Measurements from ENCODE around the gene FCHSD2. TPM values are rescaled to one million over a fixed set of nuclear protein-coding genes. Genes with fewer than 3 reads are reported as not detected.

The FCHSD2 gene
- total and polyA plus RNA-seq, 2 experiments from 2014 or later, result 9.1 to 19.8 TPM

GRCh38 chr11:72856551-72857345, 285.4 kb downstream of the FCHSD2 start:
- Histone ChIP-seq H3K27ac (no peak overlapping the region), H3K79me2 (ENCODE audit: insufficient read depth) (no peaks in the 10 kb centered on the region), H3K4me2 (ENCODE audit: unreplicated experiment) (peak overlapping the region; percentile 5), H3K4me3 (no peak overlapping the region), H3K27me3 (replicated peaks; ENCODE audit: insufficient read depth) (no peaks in the 10 kb centered on the region), H3K9me3 (ENCODE audit: low read depth) (no peaks in the 10 kb centered on the region), H2AFZ (no peak overlapping the region), H3K4me1 (ENCODE audit: insufficient read depth) (peaks cover 17% of the 10 kb centered on the region), H3F3A (ENCODE audit: insufficient read depth) (no peaks in the 10 kb centered on the region), H3K9ac (no peak overlapping the region), H3K9me2 (ENCODE audit: insufficient read depth) (no peaks in the 10 kb centered on the region), H3K36me3 (ENCODE audit: low read depth) (no peaks in the 10 kb centered on the region), H4K20me1 (ENCODE audit: insufficient read depth) (no peaks in the 10 kb centered on the region)
- no peak for DNase-seq
- in situ Hi-C loops (cut with MboI), result no loop called here
- TF ChIP-seq EZH2phosphoT487 (IDR thresholded peaks at IDR 0.05; ENCODE audit: insufficient read depth, low read depth) (no peak), EZH2 (IDR thresholded peaks at IDR 0.05; ENCODE audit: insufficient read depth, poor library complexity, severe bottlenecking) (no peak)
- WGBS, 2 experiments (ENCODE audit: low coverage in 1 of 2, low lambda C conversion rate in 2 of 2, missing lambda C conversion rate in 2 of 2), result 8 to 11% methylated on average over 3 of the region's 3 CpGs

DNA sequence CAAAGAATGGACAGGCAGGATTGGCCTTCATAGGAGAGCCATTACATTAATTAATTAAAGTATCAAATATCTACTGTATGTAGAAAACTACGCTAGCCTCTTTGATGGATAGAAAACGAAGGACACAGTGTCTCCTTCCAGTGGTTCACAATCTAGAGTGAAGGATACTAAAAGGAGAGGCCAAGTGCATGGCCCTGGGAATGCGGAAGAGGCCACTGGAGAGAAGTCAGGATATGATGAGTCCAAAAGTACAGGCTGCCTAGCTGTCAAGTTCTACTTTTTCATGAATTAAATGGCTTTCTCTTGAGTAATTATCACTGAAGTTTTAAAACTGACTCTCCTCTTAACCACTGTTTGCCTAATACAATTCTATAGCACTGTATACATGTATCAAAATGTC, 286.1 kb downstream of the FCHSD2 start:
- TF ChIP-seq EZH2phosphoT487 (IDR thresholded peaks at IDR 0.05; ENCODE audit: insufficient read depth, low read depth) (no peak), EZH2 (IDR thresholded peaks at IDR 0.05; ENCODE audit: insufficient read depth, poor library complexity, severe bottlenecking) (no peak)
- no peak overlapping the region for H3K27ac ChIP-seq
- H3K9me2 ChIP-seq (ENCODE audit: insufficient read depth), result no peaks in the 10 kb centered on the region
- no peaks in the 10 kb centered on the region for H3K36me3 ChIP-seq (ENCODE audit: low read depth)
- H3K4me1 ChIP-seq (ENCODE audit: insufficient read depth), result peaks cover 17% of the 10 kb centered on the region
- no peak overlapping the region for H3K4me2 ChIP-seq (ENCODE audit: unreplicated experiment)
- H4K20me1 ChIP-seq (ENCODE audit: insufficient read depth), result no peaks in the 10 kb centered on the region
- 80 to 81% methylated on average over 3 of the region's 3 CpGs for WGBS, 2 experiments (ENCODE audit: low coverage in 1 of 2, low lambda C conversion rate in 2 of 2, missing lambda C conversion rate in 2 of 2)
- H2AFZ ChIP-seq, result no peak overlapping the region
- in situ Hi-C loops (cut with MboI), result no loop called here
- no peaks in the 10 kb centered on the region for H3K9me3 ChIP-seq (ENCODE audit: low read depth)
- no peak for DNase-seq
- H3K9ac ChIP-seq, result no peak overlapping the region
- no peak overlapping the region for H3K4me3 ChIP-seq
- no peaks in the 10 kb centered on the region for H3K79me2 ChIP-seq (ENCODE audit: insufficient read depth)
- no peaks in the 10 kb centered on the region for H3F3A ChIP-seq (ENCODE audit: insufficient read depth)
- no peaks in the 10 kb centered on the region for H3K27me3 ChIP-seq (replicated peaks; ENCODE audit: insufficient read depth)

- Histone ChIP-seq H3K4me2 (ENCODE audit: unreplicated experiment) (no peak overlapping the region), H4K20me1 (ENCODE audit: insufficient read depth) (no peaks in the 10 kb centered on the region), H3K9me3 (ENCODE audit: low read depth) (no peaks in the 10 kb centered on the region), H3K4me3 (no peak overlapping the region), H2AFZ (no peak overlapping the region), H3K9ac (no peak overlapping the region), H3K27ac (no peak overlapping the region), H3K27me3 (replicated peaks; ENCODE audit: insufficient read depth) (no peaks in the 10 kb centered on the region), H3K36me3 (ENCODE audit: low read depth) (no peaks in the 10 kb centered on the region), H3K9me2 (ENCODE audit: insufficient read depth) (no peaks in the 10 kb centered on the region), H3K79me2 (ENCODE audit: insufficient read depth) (no peaks in the 10 kb centered on the region), H3K4me1 (ENCODE audit: insufficient read depth) (peaks cover 6% of the 10 kb centered on the region), H3F3A (ENCODE audit: insufficient read depth) (no peaks in the 10 kb centered on the region)
- TF ChIP-seq EZH2phosphoT487 (IDR thresholded peaks at IDR 0.05; ENCODE audit: insufficient read depth, low read depth), result no peak
- TF ChIP-seq EZH2 (IDR thresholded peaks at IDR 0.05; ENCODE audit: insufficient read depth, poor library complexity, severe bottlenecking), result no peak
- no peak for DNase-seq
- in situ Hi-C loops (cut with MboI), result no loop called here
- WGBS, 2 experiments (ENCODE audit: low coverage in 1 of 2, low lambda C conversion rate in 2 of 2, missing lambda C conversion rate in 2 of 2), result 95 to 96% methylated on average over 4 of the region's 4 CpGs
Measured at GRCh38 chr11:72851726-72852125, 290.4 kb downstream of the FCHSD2 start.

DNA sequence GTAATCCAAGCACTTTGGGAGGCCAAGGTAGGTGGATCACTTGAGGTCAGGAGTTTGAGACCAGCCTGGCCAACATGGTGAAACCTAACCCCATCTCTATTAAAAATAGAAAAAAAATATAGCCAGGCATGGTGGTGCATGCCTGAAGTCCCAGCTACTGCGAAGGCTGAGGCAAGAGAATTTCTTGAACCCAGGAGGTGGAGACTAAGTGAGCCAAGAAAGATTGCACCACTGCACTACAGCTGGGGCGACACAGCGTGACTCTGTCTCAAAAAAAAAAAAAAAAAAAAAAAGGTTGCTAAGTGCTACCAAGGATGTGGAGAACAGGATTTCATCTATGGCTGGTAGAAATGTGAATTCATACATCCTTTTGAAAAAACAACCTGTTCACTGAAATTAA, 291.3 kb downstream of the FCHSD2 start:
- WGBS, 2 experiments (ENCODE audit: low coverage in 1 of 2, low lambda C conversion rate in 2 of 2, missing lambda C conversion rate in 2 of 2), result 89 to 96% methylated on average over 3 of the region's 3 CpGs
- Histone ChIP-seq H3K4me2 (ENCODE audit: unreplicated experiment) (no peak overlapping the region), H2AFZ (no peak overlapping the region), H3K36me3 (ENCODE audit: low read depth) (no peaks in the 10 kb centered on the region), H3K27me3 (replicated peaks; ENCODE audit: insufficient read depth) (no peaks in the 10 kb centered on the region), H3K4me1 (ENCODE audit: insufficient read depth) (no peaks in the 10 kb centered on the region), H3K9me3 (ENCODE audit: low read depth) (no peaks in the 10 kb centered on the region), H3K27ac (no peak overlapping the region), H3K9ac (no peak overlapping the region), H3K79me2 (ENCODE audit: insufficient read depth) (no peaks in the 10 kb centered on the region), H3F3A (ENCODE audit: insufficient read depth) (no peaks in the 10 kb centered on the region), H3K4me3 (no peak overlapping the region), H4K20me1 (ENCODE audit: insufficient read depth) (no peaks in the 10 kb centered on the region), H3K9me2 (ENCODE audit: insufficient read depth) (no peaks in the 10 kb centered on the region)
- no peak for DNase-seq
- TF ChIP-seq EZH2phosphoT487 (IDR thresholded peaks at IDR 0.05; ENCODE audit: insufficient read depth, low read depth), result no peak
- TF ChIP-seq EZH2 (IDR thresholded peaks at IDR 0.05; ENCODE audit: insufficient read depth, poor library complexity, severe bottlenecking), result no peak
- in situ Hi-C loops (cut with MboI), result no loop called here

Measured in GM23248 (cell line).